Cardiac fibroblast (primary cell): ENCODE data around the gene ALDH7A1.

Experiments used
- DNase-seq, 2 donors: peaks; one replicate each; pipeline versions ENCODE4 v3.0.0 to v3.0.0-alpha.2; 2010; ENCODE audit warnings: low read depth in 2 of 2
- H3K4me3 ChIP-seq, 2 donors: replicated peaks in 1 of 2; 1 replicate in 1 of 2; 2 replicates in 1 of 2; pipeline ENCODE4 v1.5.1; 2011; ENCODE audit warnings: low read depth in 2 of 2, low read length in 2 of 2, mild to moderate bottlenecking in 2 of 2, moderate library complexity in 1 of 2
- TF ChIP-seq, protein P1 (sequence below): IDR thresholded peaks from one replicate; pipeline ENCODE4 v1.5.1; 2011; ENCODE audit warnings: low read depth, mild to moderate bottlenecking, low read length, inconsistent platforms

Gene ALDH7A1

GRCh38 chr5:126499853-126500342 is 95.1 kb downstream of the ALDH7A1 start:
- peak; percentile 39 to 50 for DNase-seq
- no peak overlapping the region for H3K4me3 ChIP-seq
- TF ChIP-seq, protein P1, sequence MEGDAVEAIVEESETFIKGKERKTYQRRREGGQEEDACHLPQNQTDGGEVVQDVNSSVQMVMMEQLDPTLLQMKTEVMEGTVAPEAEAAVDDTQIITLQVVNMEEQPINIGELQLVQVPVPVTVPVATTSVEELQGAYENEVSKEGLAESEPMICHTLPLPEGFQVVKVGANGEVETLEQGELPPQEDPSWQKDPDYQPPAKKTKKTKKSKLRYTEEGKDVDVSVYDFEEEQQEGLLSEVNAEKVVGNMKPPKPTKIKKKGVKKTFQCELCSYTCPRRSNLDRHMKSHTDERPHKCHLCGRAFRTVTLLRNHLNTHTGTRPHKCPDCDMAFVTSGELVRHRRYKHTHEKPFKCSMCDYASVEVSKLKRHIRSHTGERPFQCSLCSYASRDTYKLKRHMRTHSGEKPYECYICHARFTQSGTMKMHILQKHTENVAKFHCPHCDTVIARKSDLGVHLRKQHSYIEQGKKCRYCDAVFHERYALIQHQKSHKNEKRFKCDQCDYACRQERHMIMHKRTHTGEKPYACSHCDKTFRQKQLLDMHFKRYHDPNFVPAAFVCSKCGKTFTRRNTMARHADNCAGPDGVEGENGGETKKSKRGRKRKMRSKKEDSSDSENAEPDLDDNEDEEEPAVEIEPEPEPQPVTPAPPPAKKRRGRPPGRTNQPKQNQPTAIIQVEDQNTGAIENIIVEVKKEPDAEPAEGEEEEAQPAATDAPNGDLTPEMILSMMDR = peak; percentile 67

GRCh38 chr5:126499278-126499677 is 95.7 kb downstream of the ALDH7A1 start:
- DNase-seq = no peak
- no peak overlapping the region for H3K4me3 ChIP-seq
- TF ChIP-seq, protein P1 = no peak

- H3K4me3 ChIP-seq = no peak overlapping the region
- no peak for DNase-seq
- TF ChIP-seq, protein P1 = no peak
Observed at GRCh38 chr5:126497506-126497905, 97.5 kb downstream of the ALDH7A1 start.

GRCh38 chr5:126494393-126494792 is 100.6 kb downstream of the ALDH7A1 start:
- DNase-seq = no peak
- TF ChIP-seq, protein P1 = no peak

GRCh38 chr5:126492939-126493338 is 102.1 kb downstream of the ALDH7A1 start:
- TF ChIP-seq, protein P1 = peak; percentile 30
- DNase-seq = peak; percentile 39 to 47
- no peak overlapping the region for H3K4me3 ChIP-seq

More at GRCh38 chr5:126494393-126494792, 100.6 kb downstream of the ALDH7A1 start:
- no peak overlapping the region for H3K4me3 ChIP-seq

GRCh38 chr5:126490167-126490940 is 104.7 kb downstream of the ALDH7A1 start:
- TF ChIP-seq, protein P1 = no peak
- DNase-seq = no peak

More at GRCh38 chr5:126490167-126490940, 104.7 kb downstream of the ALDH7A1 start:
- no peak overlapping the region for H3K4me3 ChIP-seq
